NCI-H1694 treated with DMSO at 0.1 percent for 48 hours (cell line): ENCODE measurements around the gene EARS2.
"Not testable (repeated sequence)": the region's sequence is repeated elsewhere in the genome, so short reads cannot be mapped to it uniquely, and the experiment has no call there.

Experiments used
- DNase-seq: peaks from one replicate; lab custom pipeline; 2025; lab: John Stamatoyannopoulos, UW

EARS2 gene

DNA sequence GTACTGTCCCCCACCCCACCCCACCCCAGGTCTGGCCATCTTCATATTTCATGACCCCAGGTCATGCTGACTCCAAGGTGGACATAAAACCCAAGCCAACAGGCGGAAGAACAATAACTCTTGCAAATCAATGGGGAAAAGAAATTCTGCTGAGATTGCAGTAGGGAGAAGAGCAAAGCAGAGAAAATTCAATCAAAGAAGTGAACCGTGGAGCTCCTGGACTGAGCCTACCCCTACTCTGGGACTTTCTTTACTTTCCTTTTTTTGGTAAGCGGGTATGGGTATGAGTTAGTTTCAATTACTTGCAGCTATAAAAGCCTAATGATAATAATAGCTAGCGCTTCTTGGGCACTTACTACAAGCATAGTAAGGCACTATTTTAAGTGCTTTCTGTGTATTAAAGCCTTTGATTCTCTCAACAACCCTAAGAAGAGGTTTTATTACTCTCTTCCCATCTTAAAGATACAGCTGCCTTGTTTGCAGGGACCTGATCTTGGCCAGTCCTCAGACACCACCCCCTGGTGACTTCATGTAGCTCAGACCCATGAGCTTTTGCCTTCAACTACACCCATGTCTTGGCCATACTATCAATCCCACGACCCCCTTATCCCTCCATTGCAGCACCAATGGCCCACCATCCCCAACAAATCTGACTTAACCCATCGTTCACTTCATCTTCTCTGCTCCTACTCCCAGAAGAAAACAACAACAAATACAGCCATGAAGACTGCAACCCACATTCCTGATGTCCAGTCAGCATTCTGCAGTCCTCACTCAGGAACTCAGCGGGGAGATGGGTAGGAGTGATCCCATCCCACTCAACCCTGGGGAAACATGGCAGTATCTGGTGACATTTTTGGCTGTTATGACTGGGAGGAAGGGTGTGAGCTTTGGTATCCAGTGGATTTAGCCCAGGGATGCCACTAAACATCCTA lies 51.2 kb downstream of the EARS2 start:
- no peak for DNase-seq

- peak; percentile 36 for DNase-seq
These were observed 51.9 kb downstream of the EARS2 start for GRCh38 chr16:23505180-23505665.

GRCh38 chr16:23504453-23505179 lies 52.5 kb downstream of the EARS2 start:
- peak; percentile 23 for DNase-seq

DNA sequence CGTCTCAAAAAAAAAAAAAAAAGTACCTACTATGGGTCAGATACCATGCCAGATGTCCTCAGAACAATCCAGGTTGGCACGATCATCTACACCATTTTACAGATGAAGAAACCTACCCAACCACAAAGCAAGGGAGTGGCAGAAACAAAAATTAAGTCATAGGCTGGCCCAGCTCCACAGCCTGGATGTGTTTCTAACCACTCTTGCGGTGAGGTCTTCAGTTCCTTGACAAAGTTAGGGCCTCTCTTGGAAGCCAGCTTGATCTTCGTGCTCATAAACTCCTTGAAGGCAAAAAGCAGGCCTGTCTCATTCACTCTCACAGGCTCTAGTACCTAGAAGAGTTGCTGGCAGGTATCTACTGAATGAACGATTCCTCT lies 53.1 kb downstream of the EARS2 start:
- DNase-seq: no peak

- DNase-seq: peak; percentile 8
These were observed 54.7 kb downstream of the EARS2 start for GRCh38 chr16:23502466-23502865.

DNA sequence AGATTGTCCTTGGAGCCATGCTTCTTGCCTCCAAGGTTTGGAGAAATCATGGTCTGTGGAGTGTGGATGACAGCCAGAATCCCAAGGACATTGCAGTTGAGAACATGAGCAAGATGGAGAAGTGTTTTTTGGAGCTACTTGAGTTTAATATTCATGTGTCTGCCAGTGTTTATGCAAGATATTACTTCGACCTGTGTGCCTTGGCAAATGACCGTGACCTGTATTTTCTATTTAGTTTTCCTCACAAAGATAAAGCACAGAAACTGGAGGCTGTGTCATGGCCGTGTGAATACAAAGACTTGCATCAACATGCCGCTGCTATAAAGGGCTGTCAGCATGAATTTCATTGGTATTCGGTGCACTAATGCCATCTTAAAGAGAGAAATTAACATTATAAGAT lies 55.9 kb downstream of the EARS2 start:
- no peak for DNase-seq

GRCh38 chr16:23500862-23501225 lies 56.3 kb downstream of the EARS2 start:
- DNase-seq: no peak

- no peak for DNase-seq
These were observed 56.8 kb downstream of the EARS2 start for GRCh38 chr16:23500212-23500861.

- no peak for DNase-seq
These were observed 57.3 kb downstream of the EARS2 start for GRCh38 chr16:23499801-23500200.

DNA sequence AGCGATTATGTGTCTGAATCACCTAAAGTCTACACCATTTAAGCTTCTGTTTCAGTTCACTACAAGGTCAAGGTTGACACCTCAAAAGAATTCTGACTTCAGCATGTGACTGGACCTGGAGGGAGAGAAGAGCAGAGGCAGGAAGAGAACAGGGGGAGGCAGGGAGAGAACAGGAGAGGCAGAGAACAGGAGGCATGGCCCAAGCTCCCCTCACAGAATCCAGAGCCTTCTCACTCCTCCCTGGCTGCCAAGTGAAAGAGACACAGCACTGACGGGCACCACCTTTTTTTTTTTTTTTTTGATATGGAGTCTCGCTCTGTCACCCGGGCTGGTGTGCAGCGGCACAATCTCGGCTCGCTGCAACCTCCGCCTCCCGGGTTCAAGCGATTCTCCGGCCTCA lies 58.3 kb downstream of the EARS2 start:
- no peak for DNase-seq

GRCh38 chr16:23497543-23497868 lies 59.6 kb downstream of the EARS2 start:
- no peak for DNase-seq

DNA sequence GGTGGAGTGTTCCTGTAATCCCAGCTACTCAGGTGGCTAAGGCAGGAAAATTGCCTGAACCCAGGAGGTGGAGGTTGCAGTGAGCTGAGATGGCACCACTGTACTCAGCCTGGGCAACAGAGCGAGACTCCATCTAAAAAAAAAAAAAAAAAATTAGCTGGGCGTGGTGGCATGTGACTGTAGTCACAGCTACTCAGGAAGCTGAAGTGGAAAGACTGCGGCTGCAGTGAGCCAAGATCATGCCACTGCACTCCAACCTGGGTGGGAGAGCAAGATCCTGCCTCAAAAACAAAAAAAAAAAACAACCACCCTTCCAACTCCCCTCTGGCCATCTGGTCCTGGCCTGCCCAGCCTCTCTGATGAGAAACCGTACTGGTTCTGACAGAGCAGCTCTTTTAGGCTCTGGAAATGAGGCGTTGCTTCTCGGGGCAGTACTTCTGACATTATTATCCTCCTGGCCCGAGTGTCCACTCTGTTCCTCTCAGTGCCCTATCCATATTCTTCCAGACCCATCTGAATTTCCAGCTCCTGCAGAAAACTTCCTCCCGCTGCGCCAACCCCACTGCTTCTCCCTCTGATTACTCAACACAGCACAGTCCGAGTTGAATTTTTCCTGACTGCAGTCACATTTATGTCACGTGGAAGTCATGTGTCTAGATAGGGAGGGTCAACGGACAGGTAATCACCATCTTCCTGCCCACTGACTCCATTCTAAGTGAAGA lies 60.2 kb downstream of the EARS2 start:
- DNase-seq: no peak

DNA sequence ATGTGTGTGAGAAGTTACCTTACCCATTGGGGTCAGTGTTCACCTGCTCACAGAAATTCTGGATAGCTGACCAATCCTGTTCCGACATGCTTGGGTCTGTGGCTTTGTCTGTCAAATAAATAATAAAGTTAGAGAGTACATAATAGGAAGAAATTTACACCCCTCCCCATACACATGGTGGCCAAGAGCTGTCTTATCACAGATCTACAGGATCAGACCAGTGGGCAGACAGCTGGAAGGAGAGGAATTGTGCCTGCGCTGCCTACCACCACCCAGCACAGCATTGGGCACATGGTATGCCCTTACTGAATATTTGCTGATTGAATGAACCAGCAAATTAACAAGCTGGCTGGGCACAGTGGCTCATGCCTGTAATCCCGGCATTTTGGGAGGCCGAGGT lies 61.5 kb downstream of the EARS2 start:
- DNase-seq: no peak

- no peak for DNase-seq
These were observed 63.0 kb downstream of the EARS2 start for GRCh38 chr16:23494188-23494587.

- DNase-seq: no peak
These were observed 65.4 kb downstream of the EARS2 start for GRCh38 chr16:23491490-23492391.

- DNase-seq: no peak
These were observed 70.7 kb downstream of the EARS2 start for GRCh38 chr16:23486480-23486879.

GRCh38 chr16:23485841-23486240 lies 71.3 kb downstream of the EARS2 start:
- DNase-seq: no peak

GRCh38 chr16:23485257-23485614 lies 71.9 kb downstream of the EARS2 start:
- no peak for DNase-seq

DNA sequence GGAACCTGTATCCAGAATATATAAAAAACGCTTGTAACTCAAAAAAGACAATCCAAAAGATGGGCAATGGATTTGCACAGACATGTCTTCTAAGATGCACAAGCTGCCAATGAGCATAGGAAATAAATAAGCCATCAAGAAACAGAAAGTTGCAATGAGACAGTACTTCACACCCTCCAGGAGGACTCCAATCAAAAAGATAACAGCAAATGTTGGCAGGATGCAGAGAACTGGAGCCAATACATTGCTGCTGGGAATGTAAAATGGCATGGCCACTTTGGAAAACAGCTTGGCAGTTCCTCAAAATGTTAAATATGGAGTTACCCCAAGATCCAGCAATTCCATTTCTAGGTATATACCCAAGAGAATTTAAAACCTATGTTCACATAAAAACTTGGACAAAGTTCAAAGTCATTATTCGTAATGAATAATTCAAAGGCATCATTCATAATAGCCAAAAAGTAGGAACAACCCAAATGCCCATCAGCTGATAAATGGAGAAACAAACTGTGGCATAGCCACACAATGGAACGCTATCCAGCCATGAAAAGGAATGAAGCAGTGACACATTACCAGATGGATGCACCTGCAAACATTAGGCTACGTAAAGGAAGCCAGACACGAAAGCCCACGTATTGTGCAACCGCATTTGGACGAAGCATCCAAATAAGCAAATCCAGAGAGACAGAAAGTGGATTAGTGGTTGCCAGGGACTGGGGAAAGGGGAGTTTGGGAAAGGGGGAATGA lies 72.5 kb downstream of the EARS2 start:
- DNase-seq: no peak

GRCh38 chr16:23483492-23483891 lies 73.7 kb downstream of the EARS2 start:
- not testable (repeated sequence) for DNase-seq
